ENCODE data around the gene CKB.

Gene CKB

GRCh38 chr14:103492156-103492925 lies 30.3 kb downstream of the CKB start:
- H3K4me3 ChIP-seq (ENCODE audit: low read length): no peak overlapping the region
- no peak for DNase-seq (ENCODE audit: low read depth)
- TF ChIP-seq CTCF (conservative IDR thresholded peaks at IDR 0.05; ENCODE audit: low read depth, low read length): no peak

- no peak overlapping the region for H3K4me3 ChIP-seq (ENCODE audit: low read length)
- no peak for TF ChIP-seq CTCF (conservative IDR thresholded peaks at IDR 0.05; ENCODE audit: low read depth, low read length)
- DNase-seq (ENCODE audit: low read depth): no peak
Observed at GRCh38 chr14:103491691-103492090, 30.9 kb downstream of the CKB start.

- no peak overlapping the region for H3K4me3 ChIP-seq (ENCODE audit: low read length)
- no peak for TF ChIP-seq CTCF (conservative IDR thresholded peaks at IDR 0.05; ENCODE audit: low read depth, low read length)
- no peak for DNase-seq (ENCODE audit: low read depth)
Observed at GRCh38 chr14:103489621-103490020, 33.0 kb downstream of the CKB start.

GRCh38 chr14:103488960-103489359 lies 33.7 kb downstream of the CKB start:
- TF ChIP-seq CTCF (conservative IDR thresholded peaks at IDR 0.05; ENCODE audit: low read depth, low read length): no peak
- DNase-seq (ENCODE audit: low read depth): no peak
- H3K4me3 ChIP-seq (ENCODE audit: low read length): no peak overlapping the region

GRCh38 chr14:103488071-103488470 lies 34.6 kb downstream of the CKB start:
- no peak for DNase-seq (ENCODE audit: low read depth)
- H3K4me3 ChIP-seq (ENCODE audit: low read length): no peak overlapping the region
- no peak for TF ChIP-seq CTCF (conservative IDR thresholded peaks at IDR 0.05; ENCODE audit: low read depth, low read length)

- no peak for TF ChIP-seq CTCF (conservative IDR thresholded peaks at IDR 0.05; ENCODE audit: low read depth, low read length)
- DNase-seq (ENCODE audit: low read depth): no peak
- no peak overlapping the region for H3K4me3 ChIP-seq (ENCODE audit: low read length)
Observed at GRCh38 chr14:103485504-103485903, 37.1 kb downstream of the CKB start.

- TF ChIP-seq CTCF (conservative IDR thresholded peaks at IDR 0.05; ENCODE audit: low read depth, low read length): no peak
- DNase-seq (ENCODE audit: low read depth): peak; percentile 36
- H3K4me3 ChIP-seq (ENCODE audit: low read length): no peak overlapping the region
Observed at GRCh38 chr14:103483600-103483999, 39.0 kb downstream of the CKB start.
